Eye (tissue), 1 donor: Measurements from ENCODE around the gene UBL5.
"Not testable (repeated sequence)": the region's sequence is repeated elsewhere in the genome, so short reads cannot be mapped to it uniquely, and the experiment has no call there.

Experiments used
- DNase-seq: peaks from one replicate; pipeline ENCODE4 v3.0.0-alpha.2; 2015

Gene UBL5

DNA sequence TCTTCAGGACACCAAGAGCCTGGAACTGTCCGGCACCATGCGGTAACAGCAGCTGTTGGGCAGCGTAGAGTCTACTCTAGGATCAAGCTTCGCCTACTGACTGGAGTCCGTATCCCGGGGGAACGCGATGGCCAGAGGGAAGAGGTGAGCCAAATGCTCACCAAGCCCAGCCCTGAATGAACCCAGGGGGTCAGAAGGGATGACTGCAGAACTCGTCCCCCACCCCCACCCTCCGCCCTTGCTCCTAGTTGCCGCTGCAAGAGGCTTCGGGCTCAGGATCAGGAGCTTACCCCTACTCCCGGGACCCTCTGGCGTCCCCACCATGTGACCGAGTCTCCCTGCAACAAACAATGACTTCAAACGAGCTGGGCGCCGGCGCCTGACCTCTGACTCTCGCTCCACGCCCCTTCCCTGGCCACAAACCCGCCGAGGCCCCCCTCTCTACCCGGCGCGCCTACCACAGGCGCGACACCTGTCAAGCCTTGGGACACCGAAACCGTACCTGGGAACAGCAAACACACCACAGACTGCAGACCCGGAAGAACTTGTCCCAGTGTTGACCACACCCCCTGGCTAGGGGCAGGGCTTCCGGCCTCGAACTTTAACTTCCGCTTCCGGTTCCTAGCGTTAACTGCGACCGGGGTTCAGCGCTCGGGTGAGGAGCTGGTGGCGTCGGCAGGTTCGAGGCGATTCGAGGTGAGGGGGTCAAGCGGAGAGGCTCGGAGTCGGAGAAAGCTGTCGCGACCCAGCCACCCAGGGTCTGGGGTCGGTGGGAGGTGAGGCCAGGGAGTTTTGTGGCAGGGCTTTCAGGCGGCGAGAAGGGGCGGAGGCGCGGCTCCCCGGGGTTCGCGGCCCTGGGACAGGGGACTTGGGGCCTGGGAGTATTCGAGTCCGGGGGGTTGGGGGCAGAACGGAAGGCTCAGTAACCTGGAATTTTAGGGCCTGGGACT lies at the start of gene UBL5:
Gene UBL5 (plus strand): TSS at position 630 of the 950 bp plus-strand sequence. CDS start 420 bp downstream, outside the sequence.
- DNase-seq: peak; percentile 95

DNA sequence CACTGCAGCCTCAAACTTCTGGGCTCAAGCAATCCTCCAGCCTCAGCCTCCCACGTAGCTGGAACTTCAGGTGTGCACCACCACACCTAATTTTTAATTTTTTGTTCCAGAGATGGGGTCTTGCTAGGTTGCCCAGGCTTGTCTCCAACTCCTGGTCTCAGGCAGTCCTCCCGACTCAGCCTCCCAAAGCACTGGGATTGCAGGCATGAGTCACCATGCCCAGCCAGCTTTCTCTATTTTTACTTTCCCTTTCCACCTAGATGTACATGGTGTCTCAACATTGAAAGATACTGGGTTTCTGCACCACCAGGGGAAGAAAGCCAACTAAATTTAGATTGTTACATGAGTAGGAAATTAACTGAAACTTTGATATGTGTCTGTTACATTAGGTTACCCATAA lies 45.4 kb upstream of the UBL5 start:
- no peak for DNase-seq

DNA sequence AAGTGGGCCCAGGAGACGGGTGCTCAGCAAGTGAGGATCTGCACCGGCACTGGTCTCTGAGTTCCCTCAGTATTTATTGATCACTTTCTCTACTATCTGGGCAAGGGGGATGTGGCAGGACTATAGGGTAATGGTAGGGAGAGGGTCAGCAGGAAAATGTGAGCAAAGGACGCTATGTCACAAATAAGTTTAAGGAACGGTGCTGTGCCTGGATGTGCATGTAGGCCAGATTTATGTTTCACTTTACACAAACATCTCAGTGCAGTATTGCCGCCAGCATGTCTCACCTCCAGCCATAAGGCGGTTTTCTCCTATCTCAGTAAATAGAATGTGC lies 43.6 kb upstream of the UBL5 start:
- DNase-seq: peak; percentile 8

DNA sequence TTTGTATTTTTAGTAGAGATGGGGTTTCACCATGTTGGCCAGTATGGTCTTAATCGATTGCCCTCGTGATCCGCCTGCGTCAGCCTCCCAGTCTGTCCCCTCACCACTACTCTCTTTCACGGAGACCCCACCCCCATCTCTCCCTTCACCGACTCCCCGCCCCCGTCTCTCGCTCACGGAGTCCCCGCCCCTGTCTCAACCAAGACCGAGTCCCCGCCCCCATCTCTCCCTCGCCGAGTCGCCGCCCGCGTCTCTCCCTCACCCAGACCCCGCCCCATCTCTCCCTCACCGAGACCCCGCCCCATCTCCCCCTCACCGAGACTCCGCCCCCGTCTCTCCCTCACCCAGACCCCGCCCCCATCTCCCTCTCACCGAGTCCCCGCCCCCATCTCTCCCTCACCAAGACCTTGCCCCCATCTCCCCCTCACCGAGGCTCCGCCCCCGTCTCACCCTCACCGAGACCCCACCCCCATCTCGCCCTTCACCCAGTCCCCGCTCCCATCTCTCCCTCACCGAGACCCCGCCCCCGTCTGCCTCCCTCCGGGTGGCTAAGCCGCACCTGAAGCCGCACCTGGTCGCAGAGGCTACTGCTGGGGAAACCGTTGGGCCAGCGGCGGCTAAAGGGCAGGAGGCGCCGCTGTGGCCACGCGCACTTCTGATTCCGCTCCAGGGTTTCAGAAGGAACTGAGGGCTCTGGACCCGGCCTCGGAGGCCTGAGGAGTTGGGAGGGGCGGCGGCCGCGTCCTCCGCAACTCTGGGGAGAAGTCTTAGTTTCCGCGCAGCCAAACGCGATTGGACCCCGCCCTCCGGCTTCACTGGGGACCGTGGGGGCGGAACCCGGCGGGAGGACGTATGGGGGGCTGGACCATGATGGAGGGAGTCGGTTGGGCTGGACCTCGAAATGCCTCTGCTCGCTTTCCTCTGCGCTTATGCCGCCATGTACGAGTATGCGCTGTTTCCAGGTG lies 42.1 kb upstream of the UBL5 start:
- peak; percentile 99 for DNase-seq

DNA sequence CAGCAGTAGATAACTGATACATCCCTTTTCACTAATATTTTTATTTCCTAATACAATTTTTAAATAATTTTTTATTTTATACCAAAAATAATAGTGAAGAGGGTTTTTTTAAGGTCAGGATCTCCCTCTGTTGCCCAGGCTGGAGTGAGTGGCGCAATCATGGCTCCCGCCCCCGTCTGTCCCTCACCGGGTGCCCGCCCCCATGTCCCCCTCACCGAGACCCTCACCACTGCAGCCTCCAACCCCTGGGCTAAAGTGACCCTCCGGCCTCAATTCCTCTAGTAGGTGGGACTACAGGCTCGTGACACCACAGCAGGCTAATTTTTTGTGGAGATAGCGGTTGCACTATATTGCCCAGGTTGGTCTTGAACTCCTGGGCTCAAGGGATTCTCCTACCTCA lies 41.4 kb upstream of the UBL5 start:
- no peak for DNase-seq

DNA sequence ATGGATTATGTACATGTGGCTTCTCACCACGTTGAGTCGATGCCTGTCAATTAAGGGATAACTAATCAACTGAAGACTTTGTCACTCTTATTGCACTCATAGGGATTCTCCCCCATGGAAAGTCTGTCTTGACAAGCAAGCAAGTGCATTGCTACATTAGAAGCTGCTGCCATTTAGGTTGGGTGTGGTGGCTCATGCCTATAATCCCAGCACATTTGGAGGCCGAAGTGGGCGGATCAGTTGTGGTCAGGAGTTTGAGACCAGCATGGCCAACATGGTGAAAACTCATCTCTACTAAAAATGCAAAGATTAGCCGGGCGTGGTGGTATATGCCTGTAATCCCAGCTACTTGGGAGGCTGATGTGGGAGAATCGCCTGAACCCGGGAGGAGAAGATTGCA lies 40.9 kb upstream of the UBL5 start:
- DNase-seq: no peak

DNA sequence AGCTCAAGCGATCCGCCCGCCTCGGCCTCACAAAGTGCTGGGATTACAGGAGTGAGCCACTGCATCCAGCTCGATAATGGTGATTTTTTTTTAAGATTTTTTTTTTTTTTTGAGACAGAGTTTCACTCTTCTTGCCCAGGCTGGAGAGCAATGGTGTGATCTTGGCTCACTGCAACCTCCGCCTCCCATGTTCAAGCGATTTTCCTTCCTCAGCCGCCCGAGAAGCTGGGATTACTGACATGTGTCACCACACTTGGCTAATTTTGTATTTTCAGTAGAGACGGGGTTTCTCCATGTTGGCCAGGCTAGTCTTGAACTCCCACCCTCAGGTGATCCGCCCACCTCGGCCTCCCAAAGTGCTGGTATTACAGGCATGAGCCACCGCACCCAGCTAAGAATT lies 39.1 kb upstream of the UBL5 start:
- DNase-seq: not testable (repeated sequence)

DNA sequence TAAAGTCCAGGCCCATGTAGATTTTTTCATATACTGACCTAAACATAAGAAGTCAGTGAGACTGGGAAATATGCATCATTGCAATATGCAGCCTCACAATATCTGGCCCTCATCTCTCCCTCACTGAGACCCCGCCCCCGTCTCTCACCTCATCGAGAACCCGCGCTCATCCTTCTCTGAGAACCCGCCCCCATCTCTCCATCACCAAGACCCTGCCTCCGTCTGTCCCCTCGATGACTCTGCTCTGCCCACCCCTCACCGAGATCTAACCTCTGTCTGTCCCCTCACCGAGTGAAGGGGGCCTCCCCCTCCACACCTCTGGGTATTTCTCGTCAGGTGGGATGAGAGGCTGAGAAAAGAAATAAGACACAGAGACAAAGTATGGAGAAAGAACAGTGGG lies 38.7 kb upstream of the UBL5 start:
- no peak for DNase-seq

DNA sequence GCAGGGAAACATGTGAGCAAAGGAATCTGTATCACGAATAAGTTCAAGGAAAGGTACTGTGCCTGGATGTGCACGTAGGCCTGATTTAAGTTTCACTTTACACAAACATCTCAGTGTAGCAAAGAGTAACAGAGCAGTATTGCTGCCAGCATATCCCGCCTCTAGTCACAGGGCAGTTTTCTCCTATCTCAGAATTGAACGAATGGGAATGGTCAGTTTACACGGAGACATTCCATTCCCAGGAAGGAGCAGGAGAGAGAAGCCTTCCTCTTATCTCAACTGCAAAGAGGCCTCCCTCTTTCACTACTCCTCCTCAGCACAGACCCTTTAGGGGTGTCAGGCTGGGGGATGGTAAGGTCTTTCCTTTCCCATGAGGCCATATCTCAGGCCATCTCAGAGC lies 38.1 kb upstream of the UBL5 start:
- not testable (repeated sequence) for DNase-seq

DNA sequence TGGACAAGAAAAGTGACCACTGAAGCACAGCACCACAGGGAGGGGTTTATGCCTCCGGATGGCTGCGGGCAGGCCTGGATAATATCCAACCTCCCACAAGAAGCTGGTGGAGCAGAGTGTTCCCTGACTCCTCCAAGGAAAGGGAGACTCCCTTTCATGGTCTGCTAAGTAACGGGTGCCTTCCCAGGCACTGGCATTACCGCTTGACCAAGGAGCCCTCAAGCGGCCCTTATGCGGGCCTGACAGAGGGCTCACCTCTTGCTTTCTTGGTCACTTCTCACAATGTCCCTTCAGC lies 36.7 kb upstream of the UBL5 start:
- not testable (repeated sequence) for DNase-seq

DNA sequence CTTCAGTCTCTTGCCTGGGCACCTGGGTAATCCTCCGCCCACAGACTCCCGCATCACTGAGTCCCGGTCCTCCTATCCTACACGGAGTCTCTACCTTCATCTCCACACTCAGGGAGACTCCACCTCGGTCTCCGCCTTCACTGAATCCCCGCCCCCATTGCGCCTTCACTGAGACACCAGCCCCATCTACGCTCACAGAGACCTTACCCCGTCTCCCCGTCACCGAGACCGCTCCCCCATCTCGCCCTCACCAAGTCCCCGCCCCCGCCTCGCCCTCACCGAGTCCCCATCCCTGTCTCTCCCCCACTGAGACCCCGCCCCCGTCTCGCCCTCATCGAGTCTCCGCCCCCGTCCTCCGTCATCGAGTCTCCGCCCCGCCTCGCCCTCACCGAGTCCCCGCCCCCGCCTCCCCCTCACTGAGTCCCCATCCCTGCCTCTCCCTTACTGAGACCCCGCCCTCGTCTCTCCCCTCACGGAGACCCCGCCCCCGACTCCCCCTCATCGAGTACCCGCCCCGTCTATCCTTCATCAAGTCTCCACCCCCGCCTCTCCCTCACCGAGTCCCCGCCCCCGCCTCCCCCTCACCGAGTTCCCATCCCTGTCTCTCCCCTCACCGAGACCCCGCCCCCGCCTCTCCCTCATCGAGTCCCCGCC lies 36.0 kb upstream of the UBL5 start:
- DNase-seq: no peak

DNA sequence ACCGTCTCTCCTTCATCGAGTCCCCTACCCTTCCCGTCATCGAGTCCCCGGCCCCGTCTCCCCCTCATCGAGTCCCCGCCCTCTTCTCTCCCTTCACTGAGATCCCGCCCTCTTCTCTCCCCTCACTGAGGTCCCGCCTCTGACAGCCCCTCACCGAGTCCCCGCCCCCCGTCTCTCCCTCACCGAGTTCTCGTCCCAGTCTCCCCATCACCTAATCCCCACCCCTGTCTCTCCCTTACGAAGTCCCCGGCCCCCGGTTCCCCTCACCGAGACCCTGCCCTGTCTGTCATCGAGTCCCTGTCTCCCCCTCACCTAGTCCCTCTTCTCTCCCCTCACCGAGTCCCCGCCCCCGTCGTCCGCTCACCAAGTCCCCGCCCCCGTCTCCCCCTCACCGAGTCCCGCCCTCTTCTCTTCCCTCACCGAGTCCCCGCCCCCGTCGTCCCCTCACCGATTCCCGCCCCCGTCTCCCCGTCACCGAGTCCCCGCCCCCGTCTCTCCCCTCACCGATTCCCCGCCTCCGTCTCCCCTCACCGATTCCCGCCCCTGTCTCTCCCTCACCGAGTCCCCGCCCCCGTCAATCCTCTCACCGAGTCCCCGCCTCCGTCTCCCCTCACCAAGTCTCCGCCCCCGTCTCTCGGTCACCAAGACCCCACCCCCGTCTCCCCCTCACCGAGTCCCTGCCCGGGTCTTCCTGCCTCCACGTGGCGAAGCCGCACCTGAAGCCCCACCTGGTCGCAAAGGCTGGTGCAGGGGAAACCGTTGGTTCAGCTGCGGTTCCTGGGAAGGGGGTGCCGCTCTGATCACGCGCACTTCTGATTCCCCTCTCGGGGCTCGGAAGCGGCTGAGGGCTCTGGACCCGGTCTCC lies 35.3 kb upstream of the UBL5 start:
- peak; percentile 97 for DNase-seq

DNA sequence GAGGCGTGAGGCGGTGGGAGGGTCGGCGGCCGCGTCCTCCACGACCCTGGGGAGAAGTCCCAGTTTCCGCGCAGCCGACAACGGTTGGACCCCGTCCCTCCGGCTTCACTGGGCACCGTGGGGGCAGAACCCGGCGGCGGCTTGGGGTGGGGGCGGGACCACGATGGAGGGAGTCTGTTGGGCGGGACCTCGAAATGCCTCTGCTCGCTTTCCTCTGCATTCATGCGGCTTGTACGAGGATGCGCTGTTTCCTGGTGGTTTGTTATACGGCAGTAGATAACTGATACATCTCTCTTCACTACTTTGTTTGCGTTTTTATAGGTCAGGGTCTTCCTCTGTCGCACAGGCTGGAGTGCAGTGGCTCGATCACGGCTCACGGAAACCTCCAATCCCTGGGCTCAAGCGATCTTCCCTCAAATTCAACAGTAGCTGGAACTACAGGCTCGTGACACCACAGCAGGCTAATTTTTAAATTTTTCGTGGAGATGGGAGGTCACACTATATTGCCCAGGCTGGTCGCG lies 34.6 kb upstream of the UBL5 start:
- no peak for DNase-seq

DNA sequence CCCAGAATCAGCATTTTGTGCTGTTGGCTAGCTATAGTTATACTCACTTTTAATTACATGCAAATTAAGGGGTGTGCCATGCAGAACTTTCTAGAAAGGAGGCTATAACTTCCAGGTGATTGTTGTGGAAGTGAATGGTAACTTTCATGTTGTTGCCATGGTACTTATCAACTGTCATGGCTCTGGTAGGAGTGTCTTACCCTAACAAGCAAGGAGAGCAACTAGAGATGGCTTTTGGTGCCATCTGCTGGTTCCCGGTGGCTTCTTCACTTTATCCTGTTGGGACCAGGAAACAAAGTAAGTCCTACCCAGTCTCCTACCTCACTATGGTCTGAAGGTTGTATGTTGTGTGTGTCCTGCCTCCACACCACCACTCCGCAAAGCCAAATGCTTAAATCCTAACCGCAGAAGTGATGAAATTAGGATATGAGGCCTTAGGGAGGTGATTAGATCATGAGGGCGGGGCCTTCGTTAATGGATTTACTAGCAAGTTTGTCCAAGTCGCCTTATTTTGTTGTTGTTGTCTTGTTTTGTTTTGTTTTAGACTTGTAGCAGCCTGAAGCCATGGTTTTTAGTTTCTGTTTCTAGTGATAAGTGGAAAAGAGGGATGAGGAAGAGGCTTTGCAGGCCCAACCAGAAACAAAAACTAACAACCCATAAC lies 31.5 kb upstream of the UBL5 start:
- peak; percentile 94 for DNase-seq

DNA sequence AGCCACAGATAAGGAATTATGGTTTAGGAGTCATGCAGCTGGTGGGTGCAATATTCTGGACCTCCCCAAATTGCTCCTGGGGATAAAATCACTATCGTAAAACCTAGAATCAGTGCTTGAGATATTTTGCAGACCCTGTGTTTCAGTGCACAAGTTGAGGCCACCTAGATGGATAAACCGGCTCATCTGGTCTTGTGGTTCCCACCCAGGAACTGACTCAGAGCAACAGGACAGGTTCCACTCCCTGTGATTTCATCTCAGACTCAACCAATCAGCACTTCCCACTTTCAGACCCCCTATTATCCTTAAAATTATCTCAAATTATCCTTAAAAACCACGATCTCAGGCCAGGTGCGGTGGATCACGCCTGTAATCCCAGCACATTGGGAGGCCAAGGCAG lies 29.8 kb upstream of the UBL5 start:
- DNase-seq: no peak

DNA sequence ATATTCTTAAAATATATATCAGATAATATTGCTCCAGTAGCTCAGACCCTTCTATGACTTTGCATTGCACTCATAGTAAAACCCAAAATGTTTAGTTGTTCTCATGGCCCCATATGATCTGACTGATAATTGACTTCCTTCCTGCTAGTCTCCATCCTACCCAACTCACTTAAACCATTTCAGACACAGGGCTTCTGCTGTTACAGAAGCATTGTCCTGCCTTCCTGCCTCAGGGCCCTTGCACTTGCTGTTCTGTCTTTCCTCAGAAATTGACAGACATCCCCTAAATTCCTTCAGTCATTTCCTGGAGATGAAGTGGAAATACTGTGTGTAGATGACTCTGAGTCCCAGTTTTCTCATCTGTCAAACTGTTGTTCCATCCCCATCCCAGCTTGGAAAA lies 28.6 kb upstream of the UBL5 start:
- DNase-seq: no peak

DNA sequence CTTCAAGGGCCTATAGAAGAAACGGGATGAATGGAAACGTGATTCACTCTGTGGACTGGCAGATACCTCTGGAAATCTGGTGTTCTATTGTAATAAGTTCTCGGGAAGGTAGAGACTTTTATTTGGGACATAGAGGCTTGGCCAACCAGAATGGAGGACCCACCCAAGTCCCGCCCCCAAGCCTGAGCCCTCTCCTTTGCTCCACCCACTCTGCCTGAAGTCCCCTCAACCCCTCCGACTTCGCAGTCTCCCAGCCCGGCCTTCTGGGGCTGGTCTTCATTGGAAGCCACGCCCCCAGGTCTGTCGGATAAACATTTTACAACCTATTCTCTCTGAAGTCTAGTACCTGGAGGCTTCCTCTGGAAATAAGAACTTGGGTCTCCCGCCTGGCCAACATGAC lies 25.7 kb upstream of the UBL5 start:
- DNase-seq: no peak

DNA sequence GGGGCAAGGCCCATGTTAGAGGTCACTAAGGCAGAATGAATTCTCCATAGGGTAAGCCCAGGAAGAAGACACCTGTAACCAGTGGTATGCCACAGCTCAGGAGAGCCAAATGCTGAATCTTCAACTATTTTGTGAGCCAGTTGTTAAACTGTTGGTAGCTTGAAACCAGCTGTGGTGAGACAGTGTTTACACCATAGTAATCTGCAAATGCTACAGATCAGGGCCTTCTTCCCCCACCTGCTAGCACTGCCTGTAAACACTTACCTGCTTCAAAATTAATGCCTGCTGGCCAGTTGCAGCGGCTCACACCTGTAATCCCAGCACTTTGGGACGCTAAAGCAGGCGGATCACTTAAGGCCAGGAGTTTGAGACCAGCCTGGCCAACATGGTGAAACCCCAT lies 20.9 kb upstream of the UBL5 start:
- no peak for DNase-seq

DNA sequence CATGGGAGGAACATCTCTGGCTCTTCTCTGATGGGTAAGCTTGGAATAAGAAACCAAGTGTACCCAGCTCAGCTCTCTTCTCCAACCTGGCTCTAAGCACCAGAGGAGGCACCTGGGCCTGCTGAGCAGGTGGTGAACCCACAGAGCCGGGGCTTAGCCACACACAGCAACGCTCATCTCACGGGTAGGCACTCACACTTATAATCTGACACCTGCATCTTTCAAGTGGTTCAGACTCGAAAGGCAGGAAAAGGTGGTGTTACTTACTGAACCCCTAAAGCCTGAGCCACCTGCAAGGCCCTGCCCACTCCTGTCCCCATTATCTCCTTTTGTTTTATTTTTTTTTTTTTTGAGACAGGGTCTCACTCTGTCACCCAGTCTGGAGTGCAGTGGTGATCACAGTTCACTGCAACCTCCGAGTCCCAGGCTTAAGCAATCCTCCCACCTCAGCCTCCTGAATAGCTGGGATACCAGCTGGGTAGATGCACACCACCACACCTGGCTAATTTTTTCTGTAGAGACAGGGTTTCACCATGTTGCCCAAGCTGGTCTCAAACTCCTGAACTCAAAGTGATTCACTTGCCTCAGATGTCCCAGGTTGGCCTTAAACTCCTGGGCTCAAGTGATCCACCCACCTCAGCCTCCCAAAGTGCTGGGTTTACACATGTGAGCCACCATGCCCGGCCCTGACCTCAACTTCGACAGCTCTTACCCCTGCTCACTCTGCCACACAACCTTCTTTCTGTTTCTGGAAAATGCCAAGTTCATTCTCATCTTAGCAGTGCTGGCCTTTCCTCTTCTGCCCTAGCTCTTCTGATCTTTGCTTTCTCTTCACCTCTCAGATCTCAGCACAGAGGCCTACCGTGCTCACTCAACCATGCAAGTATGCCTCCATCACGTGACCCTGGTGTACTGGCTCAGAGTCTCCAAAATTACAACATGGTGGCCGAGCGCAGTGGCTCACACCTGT lies 18.6 kb upstream of the UBL5 start:
- DNase-seq: no peak

DNA sequence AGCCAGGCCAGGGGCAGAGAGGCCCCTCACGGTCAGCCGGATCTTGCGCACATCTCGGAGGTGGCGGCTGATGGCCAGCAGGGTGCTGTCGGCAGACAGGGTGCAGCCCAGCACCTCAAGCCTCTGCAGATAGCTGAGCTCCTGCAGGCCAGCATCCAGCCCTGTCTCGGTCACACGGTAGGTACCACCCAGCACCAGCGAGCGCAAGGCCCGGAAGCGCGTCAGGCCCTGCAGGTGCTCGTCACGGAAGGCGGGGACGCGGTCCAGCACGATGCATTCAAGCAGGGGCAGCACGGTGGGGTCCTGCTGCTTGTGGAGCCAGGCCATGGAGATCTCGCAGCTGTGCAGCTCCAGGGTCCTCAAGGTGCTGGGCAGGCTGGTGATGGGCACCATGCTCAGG lies 16.6 kb upstream of the UBL5 start:
- DNase-seq: no peak
